HPDE6-E6E7 (cell line): Measurements from ENCODE around the gene NKIRAS2.

Experiments
- DNase-seq: peaks from one replicate; pipeline ENCODE4 v3.0.0; 2011; ENCODE audit warnings: missing footprints; ENCODE audit errors: extremely low spot score

Gene NKIRAS2

DNA sequence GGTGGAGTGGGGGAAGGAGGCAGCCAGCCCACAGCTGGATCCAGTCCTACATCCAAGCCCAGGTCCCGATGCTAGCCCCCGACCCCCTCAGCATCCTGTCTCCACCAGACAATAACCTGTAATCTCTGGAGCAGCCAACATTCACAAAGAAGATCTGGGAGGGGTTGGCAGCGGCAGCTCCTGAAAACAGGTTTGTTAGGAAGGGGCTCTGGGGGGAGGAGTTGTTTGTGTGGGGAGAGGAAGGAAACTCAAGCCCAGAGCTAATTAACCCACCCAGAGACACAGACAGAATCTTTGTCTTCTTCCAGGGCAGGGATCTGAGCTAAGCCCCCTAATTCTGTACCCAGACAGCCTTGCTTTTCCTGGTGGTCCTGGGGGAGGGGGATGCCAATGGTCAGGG is 35.1 kb downstream of the NKIRAS2 start:
- DNase-seq: no peak

DNA sequence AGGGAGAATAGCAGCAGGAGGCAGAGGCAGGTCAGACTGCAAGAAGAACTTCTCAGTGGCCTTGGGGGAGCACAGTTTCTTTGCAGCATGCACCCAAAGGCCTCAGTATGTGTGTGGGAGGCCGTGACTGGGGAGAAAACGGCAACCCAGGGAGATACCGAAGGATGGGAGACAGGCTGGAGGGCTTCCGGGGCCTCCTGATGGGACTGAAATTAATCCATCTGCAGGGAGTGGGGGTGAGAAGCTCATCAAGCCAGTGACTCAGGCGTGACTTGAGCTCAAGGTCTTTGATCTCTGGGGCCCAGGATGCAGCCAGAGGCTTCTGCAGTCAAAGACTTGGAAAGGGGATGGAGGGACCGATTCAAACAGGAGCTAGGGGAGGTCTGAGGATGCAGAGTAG is 35.6 kb downstream of the NKIRAS2 start:
- no peak for DNase-seq

DNA sequence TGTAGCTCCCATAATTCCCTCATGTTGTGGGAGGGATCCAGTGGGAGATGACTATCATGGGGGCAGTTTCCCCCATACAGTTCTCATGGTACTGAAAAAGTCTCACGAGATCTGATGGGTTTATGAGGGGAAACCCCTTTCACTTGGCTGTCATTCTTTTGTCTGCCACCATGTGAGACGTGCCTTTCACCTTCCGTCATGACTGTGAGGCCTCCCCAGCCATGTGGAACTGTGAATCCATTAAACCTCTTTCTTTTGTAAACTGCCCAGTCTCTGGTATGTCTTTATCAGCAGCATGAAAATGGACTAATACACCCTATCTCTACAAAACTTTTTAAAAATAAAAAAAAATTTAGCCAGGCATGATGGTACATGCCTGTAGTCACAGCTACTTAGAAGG is 36.7 kb downstream of the NKIRAS2 start:
- no peak for DNase-seq

DNA sequence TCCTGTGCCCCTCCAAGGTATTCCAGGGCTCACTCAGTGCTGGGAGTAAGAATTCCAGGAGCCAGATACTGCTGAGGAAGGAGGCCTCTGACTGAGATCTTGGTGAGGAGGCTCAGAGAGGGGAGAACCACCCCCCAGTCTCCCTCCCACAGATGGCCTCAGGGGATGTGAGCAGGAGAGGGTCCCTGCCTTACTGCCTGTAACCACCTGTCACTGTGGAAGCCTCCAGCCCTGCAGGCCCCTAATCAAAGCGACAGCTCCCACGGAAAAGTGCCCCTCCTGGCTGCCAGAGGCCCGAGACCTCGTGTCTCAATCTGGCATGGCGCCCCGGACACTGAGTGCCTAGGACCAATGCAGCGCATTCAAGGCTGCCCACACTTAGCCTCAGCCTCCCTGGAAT is 38.2 kb downstream of the NKIRAS2 start:
- no peak for DNase-seq

DNA sequence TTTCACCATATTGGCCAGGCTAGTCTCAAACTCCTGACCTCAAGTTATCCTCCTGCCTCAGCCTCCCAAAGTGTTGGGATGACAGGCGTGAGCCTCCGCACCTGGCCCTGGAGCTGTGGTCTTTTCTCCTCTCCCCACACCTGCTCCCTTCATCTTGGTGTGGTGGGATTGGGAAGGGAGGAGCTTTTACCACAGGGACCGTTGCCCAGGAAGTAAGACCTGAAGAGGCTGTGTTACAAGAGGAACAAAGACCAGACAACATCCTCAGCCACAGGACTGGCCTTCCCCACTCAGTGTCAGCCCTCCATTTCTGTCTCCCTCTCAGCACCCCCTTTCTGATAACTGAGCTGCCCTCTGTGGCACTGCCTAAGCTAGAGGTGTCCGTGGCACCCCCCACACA is 39.9 kb downstream of the NKIRAS2 start:
- DNase-seq: no peak

DNA sequence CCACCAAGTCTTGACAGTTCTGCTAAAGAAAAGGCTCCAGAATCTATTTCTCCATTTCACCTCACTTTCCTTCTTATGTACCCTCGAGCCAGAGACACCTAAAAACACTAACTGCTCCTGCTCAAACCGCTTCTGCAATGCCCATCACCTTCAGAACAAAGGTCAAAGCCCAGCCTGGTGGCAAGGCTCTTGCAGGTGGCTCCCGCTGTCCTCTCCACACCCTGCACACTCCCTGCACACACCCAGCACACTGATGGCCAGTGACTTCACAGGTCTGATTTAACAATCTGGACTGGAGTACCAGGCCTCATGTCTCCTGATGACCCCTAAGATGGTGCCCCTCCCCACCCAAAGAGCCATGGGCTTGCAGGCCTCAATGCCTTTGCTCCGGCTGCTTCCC is 40.3 kb downstream of the NKIRAS2 start:
- DNase-seq: no peak

DNA sequence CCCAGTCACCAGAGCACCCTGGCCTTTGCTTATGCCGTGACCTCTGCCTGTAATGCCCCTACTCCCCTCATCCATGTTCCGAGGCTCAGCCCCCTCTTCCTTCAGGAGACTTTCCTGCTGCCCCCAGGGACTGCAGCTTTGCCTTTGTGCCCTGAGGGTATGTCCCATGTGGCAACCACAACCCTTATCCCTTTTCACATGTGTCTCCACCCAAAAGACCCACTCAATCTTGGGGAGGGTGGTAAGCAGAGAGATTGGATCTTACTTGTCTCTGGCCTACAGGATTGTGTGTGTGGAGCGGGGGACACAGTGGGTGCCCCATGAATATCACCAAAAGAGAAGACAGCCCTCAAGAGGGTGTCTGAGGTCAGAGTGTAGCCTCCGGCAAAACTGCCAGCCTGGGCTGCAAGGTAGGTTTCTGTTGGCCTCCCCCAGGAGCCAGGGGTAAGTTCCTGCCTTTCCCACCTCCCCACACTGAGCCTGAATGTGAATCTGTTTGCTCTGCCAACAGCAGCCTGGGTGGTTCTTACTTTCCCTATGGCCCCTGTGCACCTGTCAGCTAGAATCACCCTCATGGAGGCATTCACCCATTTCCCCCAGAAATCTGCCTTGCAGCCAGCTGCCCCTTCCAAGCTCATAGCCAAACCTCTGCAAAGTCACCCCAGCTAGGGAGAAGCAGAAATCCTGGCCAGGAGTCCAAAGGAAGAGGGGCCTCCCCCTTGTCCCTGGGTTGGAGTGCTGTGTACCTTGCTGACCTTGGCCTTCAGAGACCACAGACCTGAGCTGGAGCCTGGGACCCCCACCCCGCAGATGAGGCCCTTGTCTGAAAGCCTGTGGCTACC is 42.0 kb downstream of the NKIRAS2 start:
- DNase-seq: no peak

DNA sequence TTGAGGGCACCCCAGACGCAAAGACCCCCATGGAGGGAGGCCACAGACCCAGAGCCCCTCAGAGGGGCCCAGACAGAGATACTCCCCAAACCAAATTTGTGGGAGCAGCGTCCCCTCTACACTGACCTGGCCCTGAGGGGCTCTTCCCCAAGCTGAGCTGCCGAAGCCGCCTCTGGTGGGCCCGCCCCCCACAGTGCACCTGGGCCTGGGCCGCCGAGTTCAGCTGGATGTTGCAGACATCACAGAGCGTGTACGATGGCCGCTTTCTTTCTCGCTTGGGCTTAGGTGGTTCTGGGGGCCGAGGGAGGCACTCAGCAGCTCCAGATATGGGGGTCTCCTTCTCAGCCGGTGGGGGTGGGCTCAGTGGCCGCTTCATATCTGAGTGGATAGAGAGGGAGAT is 42.8 kb downstream of the NKIRAS2 start:
- no peak for DNase-seq

DNA sequence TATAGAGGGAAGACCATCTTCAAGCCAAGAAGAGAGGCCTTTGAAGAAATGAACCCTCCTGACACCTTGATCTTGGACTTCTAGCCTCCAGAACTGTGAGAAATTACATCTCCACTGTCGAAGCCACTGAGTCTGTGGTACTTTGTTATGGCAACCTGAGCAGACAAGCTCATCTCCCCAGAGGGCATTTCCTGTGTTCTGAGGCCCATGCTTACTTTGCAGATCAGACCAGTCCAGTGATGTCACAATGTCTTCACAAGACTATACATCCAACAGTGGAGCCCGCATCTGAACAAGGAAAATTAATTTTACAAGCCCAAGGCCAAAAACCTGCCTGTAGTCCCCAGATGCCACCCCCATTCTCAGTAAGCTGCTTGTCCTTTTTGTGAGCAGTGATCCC is 45.3 kb downstream of the NKIRAS2 start:
- DNase-seq: no peak

DNA sequence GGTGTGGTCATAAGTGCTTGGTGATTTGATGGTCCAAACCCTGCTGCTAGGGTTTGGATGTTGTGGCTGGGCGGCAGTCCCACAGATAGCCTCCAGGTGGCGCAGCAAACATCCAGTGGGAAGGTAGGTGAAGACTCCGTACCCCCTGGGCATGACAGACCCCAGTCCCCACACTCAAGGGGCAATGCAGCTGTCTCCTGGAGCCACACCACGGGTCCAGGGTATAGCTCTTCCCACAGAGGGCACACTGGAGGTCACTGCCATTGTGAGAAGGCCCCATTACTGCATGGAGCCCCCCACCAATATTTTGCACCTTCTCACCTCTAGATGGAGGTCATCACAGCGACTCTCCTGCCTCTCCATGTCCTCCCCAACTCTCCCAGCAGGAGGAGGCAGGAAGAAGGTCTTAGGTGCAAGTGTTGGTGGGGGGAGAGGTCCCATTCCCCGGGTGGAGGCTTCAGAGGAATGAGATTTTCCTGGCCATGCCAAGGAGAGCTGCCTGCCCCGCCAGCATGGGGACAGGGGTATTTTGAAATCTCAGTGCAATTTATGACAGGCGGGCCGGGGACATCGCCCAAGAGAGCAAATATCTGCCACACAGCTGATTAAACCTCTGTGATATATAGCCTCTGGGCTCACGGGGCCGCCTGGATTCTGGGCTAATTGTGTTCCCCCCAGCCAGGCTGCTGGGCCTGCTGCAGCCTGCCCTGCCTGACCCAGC is 47.6 kb downstream of the NKIRAS2 start:
- DNase-seq: no peak

DNA sequence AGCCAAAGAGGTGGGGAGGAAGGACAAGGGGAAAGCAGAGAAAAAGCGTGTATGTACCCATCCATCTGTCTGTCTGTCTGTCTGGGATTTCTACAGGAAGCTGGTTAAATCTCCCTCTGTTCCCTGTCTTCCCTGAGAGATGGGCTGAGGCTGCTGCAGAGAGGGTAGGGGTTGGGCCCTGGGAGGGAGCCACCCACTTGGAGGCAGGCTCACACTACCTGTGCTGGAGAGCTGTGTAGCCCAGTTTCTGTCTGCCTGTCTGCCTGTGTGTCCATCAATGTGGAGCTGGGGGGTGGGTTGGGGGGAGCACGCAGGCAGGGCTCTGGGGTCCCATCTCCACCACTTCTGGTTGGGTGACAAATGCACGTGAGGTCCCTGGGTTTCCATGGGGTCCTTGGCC is 49.1 kb downstream of the NKIRAS2 start:
- no peak for DNase-seq

DNA sequence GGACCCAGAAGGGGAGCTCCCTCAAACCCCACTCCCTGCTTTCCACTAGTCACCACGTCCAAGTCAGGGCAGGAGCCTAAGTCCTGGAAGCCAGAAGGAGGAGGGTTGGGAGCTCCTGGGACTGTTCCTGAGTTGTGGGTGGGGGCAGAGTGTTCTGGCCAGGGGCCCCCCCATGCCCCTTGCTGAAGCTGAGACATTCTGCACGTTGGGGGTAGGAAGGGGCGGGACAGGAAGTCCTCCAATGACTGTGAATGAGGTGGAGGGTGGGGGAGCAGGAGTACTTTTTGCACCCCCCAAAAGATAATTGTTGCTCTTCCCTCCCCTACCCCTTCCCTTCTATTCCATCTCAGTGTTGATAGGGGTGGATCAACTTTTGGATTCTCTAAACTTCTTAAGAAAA is 51.9 kb downstream of the NKIRAS2 start:
- no peak for DNase-seq

DNA sequence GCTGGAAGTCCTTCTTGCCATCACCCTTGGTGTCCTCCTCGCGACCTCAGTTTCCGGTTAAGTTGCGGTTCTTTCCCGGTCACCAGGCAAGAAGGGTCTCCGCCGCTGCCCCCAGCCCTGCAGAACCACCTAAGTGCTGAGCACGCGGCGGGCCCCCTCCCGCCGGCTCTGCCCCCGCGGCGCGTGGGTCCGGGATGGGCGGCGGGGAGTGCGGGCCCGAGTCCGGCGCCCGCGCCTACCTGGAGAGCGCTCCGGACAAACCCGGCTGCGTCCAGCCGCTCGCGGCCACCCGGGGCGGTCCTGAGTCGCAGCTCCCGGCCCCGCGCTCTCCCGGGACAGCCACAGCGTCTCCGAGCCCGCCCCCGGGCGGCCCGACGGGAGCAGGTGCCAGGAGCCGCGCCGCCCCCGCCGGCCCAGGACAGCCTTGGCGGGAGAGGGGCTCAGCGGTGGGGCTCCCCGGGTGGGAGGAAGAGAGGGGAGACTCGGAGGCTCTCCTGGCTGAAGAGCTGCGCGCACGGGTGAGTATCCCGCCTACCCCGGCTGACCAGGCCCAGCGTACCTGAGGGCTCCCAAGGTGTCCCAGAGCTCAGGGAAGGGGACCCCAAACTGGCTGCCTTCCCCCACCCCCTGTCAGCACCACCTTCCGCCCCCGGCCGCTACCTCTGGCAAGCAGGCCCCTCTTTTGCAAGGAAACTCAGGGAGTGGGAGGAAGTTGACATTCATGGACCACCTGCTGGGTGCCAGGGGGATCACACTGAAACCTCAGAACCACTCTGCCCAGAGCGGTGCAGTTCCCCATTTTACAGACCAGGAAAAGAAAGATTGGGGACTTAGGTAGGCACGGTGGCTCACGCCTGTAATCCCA is 52.7 kb downstream of the NKIRAS2 start:
- no peak for DNase-seq
